ENCODE results near the gene GABRR1. TPM values are rescaled to one million over a fixed set of nuclear protein-coding genes. Genes with fewer than 3 reads are reported as not detected.
"Not testable (repeated sequence)": the region's sequence is repeated elsewhere in the genome, so short reads cannot be mapped to it uniquely, and the experiment has no call there.

Gene GABRR1
- total RNA-seq (2014; rRNA removed; shearing (Covaris generic)), result not detected in 2 replicates
- polyA plus RNA-seq (2015; cell fraction: cytosol; rRNA removed), result not detected in 2 replicates
- not detected in 2 replicates for polyA plus RNA-seq (2015; cell fraction: nucleus; rRNA removed)

DNA sequence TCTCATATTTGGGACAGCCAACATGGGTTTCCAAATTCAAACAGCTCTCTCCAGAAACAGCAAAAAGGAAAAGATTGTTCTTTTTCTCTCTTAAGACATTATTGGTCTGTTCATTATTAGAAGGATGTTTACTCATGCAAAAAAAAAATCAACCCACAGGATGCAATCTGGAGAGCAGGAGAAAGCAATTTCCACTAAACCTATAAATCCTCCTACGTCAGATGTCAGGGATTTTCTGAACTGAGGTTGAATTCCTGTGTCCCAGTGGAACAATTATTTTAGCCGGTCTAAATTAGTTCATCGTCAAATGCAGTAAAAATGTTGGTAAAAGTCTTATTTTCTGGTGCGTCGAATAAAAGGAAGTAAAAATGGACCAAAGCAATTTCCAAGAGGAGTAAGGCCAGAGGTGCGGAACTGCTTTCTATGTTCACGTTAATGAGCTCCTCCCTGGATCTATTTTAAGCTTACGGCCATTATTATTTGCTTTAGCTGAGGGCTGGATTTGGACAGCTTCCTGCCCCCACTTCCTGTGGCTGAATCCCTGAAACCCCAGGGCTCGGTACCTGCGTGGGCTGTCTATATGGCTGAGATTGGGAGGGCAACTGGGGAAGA lies at the start of gene GABRR1:
Gene GABRR1 (minus strand): TSS at position 60 of the 612 bp plus-strand sequence. CDS start 36 bp downstream, at position 24.
- DNase-seq (ENCODE audit: low read depth), result no peak

DNA sequence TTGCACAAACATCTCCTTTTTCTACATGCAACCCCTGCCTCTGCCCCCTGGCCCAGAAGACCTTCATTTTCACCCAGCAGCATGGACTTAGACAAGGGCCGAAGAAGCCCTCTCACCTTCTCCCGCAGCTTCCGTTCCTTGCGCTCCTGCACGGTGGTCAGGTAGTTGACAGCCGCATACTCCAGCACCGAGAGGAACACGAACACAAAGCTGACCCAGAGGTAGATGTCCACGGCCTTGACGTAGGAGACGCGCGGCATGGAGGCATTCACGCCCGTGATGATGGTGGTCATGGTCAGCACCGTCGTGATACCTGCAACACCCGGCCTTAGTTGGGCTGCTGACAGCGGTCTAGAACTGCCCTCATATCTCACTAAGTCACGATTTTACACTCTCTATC lies 47.1 kb upstream of the GABRR1 start:
- no peak for DNase-seq (ENCODE audit: low read depth)

DNA sequence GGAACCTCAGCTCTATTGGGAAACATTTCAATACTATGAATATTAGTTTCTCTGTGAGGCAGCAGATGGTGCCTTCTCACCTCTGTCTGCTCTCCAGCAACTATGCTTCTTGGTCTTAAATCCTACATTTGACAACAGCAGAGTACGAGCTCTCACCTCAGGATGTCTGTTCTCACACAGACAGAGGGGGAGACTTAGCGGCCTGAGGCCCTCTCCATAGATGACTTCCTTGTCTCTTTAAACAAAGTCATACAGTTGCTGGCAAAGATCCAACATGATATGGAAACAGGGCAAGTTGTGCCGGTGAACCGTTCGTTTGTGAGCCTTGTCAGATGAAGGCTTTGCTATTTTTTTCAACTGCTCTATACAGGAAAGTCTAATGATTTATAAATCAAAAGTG lies 43.7 kb upstream of the GABRR1 start:
- no peak for DNase-seq (ENCODE audit: low read depth)

DNA sequence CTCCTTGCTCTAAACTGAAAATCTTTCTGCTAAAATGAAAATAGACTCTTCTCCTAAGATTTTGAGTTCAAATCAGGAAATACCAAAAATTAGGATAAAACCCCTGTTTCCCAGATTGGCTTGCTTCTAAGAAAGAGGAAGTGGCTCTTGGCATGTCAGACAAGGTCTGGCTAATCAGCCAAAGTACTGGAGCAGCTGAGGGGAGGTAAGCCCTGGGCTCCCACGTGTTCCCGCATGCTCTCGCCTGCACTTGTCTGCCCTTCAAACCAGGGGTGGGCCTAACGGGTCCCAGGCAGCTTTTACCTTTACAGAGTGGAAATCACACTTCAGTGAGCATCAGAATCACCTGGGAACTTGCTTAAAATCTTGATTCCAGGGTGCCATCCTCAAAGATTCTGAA lies 43.2 kb upstream of the GABRR1 start:
- no peak for DNase-seq (ENCODE audit: low read depth)

DNA sequence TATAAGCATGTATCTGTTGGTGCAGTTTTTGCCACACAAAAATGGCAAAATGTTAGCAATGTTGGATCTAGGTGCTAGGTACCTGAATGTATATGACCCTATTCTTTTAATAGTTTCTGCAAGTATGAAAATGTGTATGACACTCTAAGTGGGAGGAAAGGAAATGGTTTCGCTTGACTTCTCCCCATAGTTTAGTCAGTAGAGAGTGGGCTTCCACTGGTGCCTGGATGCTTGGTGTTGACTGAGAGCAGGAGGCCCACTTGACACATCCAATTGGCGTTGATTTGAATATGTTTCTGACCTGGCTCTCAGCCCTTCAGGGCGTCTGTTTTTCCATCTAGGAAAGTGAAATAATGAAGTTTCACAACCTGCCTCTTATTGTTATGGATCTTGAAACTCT lies 41.8 kb upstream of the GABRR1 start:
- DNase-seq (ENCODE audit: low read depth), result no peak

DNA sequence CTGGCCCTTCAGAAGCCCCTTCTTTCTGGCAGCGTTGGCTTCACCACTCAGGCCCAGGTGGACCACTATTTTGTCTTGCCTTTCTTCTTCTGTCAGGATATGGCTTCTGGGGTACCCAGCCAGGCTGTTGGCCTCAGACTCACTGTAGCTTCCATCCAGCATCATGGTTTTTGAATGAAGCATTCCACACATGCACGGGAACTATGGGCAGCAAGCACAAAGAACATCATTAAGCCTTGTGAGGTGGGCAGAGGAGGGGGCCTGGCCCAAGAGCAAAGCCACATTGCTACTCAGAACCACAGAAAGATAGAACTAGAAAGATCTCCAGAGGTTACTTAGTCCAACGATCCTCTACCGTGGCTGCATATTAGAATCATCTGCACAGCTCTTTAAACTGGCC lies 40.6 kb upstream of the GABRR1 start:
- no peak for DNase-seq (ENCODE audit: low read depth)

DNA sequence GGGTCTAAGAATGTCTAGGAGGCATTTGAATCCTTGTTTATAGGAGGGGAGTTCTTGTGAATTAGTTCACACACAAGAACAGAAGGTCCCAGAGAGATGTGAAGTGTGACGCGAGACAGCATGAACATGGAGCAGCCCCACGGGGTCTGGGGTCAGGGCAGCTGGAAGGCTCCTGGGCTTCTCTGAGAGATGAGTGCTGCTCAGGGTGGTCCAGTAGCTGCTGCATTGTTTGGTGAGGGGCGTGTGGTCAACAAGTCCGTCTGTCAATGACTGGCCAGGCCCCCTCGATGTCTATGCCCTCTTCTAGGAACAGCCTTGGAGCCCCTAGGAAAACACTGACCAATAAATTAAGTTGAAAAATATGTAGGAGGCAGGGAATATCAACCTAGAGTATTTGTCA lies 40.2 kb upstream of the GABRR1 start:
- DNase-seq (ENCODE audit: low read depth), result no peak

DNA sequence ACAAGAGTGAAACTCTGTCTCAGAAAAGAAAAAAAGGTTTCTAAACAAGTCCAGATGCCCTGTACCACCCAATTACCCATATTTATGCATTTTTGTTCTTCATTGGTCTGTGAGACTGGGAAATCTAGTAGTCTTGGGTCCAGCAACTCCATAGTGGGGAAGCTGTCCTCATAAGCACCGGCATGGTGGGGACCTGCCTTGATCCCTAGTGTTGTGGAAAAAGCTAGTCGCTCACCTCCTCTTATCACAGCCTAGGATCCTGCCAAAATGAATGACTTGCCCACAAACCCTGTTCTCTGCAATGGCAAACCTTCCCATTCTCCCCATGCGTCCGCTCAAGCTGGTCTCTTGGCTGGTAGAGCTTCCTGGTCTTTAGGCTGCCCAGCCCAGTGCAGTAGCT lies 38.3 kb upstream of the GABRR1 start:
- DNase-seq (ENCODE audit: low read depth), result no peak

DNA sequence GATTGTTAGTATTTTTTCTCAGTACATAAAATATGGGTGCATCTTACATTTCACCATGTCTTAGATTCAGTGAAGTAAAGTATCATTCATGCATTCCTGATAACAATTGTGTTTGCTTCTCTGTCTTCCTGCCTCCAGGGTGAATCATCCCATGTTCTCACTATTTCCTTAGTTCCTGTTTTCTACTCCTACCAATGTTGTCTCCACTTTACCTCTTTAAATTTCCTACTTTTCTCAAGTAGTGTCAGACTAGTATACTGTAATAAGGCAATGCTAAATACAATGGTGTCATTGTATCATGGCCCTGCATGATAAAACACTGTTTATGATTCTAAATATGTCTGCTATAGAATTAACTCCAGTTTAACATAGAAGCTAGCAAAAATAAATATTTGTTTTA lies 37.4 kb upstream of the GABRR1 start:
- DNase-seq (ENCODE audit: low read depth), result peak; percentile 2

DNA sequence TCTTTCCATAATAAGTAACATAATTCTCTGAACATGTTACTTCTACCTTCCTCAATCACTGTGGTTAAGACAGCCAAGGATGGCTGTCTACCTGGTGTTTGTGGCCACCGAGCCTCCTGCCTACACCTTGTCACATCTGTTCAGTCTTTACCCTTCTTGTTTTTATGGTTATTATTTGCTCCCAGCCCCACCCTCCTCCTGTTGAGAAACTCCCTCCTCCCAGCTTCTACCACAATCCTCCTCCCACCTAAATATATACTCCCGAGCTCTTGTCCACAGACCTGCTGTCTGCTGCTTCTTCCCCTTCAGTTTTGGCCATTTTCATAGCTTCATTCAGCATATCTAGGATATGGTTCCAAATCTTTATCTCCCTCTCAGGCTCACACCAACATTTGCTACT lies 35.7 kb upstream of the GABRR1 start:
- DNase-seq (ENCODE audit: low read depth), result no peak

DNA sequence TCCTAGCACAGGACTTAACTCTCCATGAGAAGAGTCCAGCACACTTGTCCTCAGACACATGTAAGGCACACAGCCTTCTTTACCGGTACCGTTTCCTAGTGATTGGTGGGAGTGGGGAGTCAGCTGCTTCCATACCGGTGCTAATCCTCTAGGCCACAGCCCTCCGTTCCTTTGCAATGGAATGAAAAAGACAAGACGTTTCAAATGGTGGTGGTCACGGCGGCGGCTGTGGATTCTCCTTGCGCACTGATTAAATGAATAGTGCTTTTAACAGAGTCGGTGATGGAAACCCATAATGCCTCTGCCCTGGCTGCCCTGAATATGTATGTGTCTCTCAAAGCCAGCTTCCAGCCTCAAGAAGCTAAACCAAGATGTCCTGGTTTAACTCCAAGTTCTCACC lies 34.8 kb upstream of the GABRR1 start:
- DNase-seq (ENCODE audit: low read depth), result no peak

DNA sequence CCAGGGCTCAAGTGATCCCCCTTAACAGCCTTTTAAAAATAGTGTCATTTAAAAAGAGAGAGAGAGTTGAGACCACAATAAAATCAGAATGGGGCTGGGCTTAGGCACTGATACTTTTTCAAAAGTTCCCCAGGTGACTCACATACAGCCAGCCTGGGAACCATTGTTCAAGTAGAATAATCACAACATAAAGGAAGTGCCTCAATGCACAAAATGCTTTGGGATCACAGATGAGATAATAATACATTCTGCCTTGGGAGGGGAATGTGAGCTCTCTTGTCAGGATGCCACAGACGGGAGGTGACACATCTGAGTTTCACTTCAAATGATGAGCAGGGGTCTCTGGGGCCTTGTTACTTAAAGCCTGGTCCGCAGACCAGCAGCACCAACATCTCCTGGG lies 34.0 kb upstream of the GABRR1 start:
- peak; percentile 21 for DNase-seq (ENCODE audit: low read depth)

DNA sequence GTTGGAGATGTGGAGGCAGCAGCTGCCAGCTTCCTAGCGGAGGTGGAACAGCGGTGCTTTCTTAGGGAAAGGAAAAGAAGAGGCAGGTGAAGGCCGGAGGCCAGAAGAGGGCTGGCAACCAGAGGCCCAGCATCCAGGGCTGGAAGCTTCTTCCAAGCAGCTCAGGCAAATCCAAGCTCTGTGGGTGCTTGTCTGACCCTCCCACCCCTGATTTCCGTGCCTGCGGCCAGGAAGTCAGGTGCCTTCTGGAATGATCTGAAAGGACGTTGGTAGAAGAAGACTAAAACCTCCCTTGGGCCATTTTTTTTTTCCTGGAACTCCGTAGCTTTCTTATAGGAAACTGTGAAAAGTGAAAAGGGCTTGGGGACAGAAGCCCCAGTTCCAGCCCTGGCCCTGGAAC lies 33.1 kb upstream of the GABRR1 start:
- no peak for DNase-seq (ENCODE audit: low read depth)

DNA sequence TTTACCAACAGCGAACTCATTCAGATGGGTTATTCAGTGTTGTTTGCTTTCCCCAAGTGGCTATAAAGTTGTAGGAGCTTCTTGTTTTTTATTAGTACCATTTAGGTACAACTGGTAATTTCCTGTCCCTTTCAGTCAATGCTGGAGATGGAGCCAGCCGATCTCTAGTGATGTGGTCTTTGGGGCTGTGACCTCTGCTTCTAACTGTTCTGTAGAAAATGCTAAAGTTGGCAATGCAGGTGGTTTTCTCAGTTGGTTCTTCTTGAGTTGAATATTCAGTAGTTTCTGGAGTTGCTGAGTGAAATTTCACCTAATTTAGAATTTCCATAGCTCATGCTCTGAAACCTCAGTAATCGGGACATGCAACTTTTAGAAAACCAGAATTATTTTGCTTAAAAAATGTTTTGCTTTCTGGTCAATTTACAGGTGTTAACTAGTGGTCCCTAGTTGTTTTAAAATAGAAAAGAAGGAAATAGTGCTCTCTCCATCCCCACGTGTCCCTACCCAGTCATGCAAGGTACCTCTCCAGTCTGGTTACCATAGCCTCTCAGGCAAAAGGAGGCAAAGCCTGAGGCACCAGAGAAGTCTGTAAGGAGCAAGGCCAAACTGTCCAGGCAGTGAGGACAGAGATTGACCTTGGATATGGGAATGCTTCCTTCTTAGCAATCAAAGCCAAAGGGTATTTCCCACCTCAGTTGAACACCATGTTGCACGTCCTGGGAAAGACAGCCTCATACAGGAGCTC lies 27.3 kb upstream of the GABRR1 start:
- no peak for DNase-seq (ENCODE audit: low read depth)

DNA sequence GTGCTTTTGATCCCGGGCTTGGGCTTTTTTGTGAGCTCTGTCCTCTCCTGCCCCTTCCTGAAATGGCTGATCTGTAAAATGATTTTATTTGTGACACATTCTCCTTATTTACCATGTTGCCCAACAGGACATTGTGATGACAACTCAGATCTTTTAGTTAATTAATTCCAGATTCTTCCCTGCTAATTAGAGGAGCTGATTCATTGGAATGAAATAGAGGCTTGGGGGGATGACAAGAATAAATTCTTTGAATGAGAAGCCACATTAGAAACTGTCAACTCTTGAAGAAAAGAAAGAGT lies 26.1 kb upstream of the GABRR1 start:
- DNase-seq (ENCODE audit: low read depth), result no peak

DNA sequence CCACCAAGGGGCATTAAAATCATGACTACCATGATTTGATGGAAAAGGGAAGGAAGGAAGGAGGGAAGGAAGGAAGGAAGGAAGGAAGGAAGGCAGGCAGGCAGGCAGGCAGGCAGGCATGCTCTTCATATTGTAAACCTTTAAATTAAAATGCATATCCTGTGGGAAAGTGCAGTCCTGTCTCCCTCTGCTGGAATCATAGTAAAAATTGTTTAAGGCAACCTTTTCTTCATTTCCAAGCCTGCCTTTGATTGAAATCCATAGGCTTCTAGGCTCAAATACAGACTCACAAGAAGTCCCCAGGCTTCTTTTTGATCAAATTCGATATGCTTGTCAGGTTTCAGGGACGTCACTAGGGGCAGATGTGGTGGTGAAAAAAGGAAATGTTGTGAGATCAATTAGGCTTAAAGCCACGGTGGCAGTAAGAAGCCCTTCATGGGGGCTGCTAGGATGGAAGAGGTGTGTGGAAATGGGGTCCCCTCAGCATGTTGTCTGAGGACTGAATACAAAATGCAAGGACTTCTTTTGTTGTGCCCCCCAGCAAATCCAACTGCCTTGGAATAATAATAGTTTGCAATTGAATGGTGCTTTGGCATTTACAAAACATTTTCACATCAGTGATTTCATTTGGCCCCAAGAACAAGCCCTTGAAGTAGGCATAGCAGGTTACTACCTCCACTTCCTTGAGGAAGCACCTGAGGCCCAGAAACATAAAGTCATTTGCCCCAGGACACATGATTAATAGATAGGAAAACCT lies 25.6 kb upstream of the GABRR1 start:
- DNase-seq (ENCODE audit: low read depth), result peak; percentile 25

DNA sequence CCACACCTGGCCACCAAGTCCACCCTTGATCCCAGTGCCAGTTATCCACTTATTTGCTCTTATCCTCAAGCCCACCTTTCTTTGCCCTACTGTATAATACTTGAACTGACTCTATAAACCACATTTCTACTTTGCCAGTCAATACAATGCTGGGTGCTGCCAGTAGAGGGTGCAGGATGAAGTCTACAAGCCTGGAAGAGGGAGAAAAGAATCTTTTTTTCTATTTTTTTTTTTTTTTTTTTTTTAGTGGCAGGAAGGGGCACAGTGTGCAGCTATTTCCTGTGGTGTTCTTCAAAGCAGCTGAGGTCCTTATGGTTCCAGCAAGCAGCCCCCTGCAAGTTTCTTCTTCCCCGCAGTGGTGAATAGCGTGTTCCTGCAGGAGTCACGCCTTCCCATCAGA lies 22.2 kb upstream of the GABRR1 start:
- peak; percentile 31 for DNase-seq (ENCODE audit: low read depth)

DNA sequence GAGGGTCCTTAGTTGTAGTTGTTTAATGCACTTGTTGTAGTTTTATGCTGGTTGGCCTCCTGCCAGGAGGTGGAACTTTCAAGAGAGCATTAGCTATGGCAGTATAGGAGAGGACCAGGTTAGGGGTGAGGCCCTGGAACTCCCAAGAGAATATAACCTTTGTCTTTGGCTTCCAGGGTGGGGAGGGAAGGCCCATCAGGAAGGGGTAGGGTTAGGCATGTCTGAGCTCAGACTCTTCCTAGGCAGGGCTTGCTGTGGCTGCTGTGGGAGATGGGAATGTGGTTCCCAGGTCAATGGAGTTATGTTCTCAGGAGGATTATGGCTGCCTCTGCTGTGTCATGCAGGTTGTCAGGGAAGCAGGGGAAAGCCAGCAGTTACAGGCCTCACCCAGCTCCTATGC lies 20.0 kb upstream of the GABRR1 start:
- DNase-seq (ENCODE audit: low read depth), result no peak

DNA sequence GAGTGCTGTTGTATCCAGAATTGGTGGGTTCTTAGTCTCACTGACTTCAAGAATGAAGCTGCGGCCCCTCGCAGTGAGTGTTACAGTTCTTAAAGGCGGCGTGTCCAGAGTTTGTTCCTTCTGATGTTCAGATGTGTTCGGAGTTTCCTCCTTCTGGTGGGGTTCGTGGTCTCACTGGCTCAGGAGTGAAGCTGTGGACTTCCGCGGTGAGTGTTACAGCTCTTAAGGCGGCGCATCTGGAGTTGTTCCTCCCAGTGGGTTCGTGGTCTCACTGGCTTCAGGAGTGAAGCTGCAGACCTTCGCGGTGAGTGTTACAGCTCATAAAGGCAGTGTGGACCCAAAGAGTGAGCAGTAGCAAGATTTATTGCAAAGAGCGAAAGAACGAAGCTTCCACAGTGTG lies 16.4 kb upstream of the GABRR1 start:
- DNase-seq (ENCODE audit: low read depth), result not testable (repeated sequence)

DNA sequence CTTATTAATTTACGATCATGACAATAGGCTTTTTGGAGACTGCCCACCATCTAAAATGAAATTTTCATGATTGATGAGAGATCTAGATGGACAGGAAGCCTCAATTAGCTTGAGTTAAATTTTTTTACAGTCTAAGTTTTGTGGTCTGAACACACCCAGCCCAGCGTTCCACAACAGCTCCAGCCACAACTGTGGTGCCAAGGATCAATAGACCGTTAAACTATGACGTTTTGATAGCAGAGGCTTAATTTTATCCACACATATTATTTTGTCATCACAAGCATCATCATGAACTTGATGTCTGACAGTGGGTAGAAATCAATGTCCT lies 5.5 kb upstream of the GABRR1 start:
- DNase-seq (ENCODE audit: low read depth), result no peak

DNA sequence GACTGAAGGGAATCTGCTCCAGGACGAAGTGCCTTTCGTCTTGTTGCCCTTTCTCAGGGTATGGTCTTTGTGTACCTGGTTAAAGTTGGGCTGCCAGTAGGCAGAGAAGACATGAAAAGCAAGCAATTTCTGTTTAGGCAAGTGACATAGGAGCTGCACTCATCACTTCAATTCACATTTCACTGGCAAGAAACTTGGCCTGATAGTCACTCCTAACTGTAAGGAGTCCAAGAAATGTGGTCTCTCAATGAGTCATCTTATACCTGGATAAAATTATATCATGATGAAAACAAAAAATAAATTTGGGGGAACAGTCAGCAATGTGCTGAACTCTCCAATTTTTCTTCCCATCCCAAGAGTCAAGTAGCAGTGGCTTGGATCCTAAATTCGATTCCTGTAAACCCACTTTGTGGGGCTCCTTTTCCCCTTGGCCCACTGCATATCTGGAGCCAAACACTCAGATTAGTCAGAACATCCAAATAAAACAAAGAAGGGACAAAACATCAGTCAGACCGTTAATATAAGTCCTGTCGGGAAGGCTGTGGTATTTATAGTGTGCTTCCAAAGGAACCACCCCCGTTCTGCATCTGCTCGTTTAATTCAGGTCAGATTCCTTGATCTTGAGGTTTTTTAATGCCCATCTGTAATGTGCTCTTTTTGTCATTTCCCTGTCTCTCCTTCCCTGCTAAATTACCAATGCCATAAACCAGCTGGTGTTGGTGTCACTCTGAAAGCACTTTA lies 5.0 kb upstream of the GABRR1 start:
- no peak for DNase-seq (ENCODE audit: low read depth)

DNA sequence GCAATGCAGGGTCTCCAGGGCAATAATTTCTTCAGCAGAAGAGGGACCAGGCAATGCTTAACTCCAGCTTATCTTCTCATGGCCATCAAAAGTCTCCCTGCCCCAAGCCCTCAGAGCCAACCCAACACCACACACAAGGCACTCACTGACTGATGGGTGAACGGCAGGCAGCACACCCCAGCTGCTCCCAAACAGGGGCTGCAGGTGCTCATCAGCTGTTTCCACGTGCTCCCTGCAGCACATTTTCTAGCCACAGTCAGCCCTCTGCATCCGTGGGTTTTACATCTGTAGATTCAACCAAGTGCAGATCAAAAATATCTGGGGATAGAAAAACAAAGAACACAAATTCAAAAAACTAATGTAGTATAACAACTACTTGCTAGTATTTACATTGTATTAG lies 4.0 kb upstream of the GABRR1 start:
- no peak for DNase-seq (ENCODE audit: low read depth)

All from HT1080 (cell line).